B cell (primary cell): ENCODE results near the gene YY1. TPM values are rescaled to one million over a fixed set of nuclear protein-coding genes. Genes with fewer than 3 reads are reported as not detected.

ENCODE experiments used
- ATAC-seq: fragments of 200-7000 bp; cut with Tn5 transposase; one replicate; pipeline ENCODE4 v1.10.0; 2021; ENCODE audit warnings: low read depth, mild to moderate bottlenecking, moderate number of reproducible peaks, moderate library complexity
- CTCF ChIA-PET: fragments of 350-600 bp; sonication (Branson Sonifier 250); formaldehyde crosslinking; loops from one replicate; lab custom pipeline; 2021; ENCODE audit warnings: antibody characterized with exemption, inconsistent platforms; lab: Charles Lee
- POLR2A ChIA-PET: fragments of 350-600 bp; sonication (Branson Sonifier 250); formaldehyde crosslinking; loops from one replicate; lab custom pipeline; 2021; ENCODE audit warnings: antibody characterized with exemption; lab: Charles Lee
- DNase-seq: peaks from one replicate; pipeline ENCODE4 v3.0.0; 2013
- H2AFZ ChIP-seq: 2 replicates; pipeline ENCODE4 v1.6.1; 2012; ENCODE audit warnings: mild to moderate bottlenecking, low read depth, low read length; ENCODE audit not compliant: insufficient read depth, poor library complexity, severe bottlenecking
- H3K27ac ChIP-seq, 2 donors: 1 replicate in 1 of 2; 2 replicates in 1 of 2; pipeline ENCODE4 v1.5.1; 2012 to 2013; ENCODE audit warnings: low read length in 2 of 2, mild to moderate bottlenecking in 2 of 2, moderate library complexity in 1 of 2
- H3K27me3 ChIP-seq, 4 experiments: fragments of 200-600 bp in 1 of 4; sonication (generic) in 1 of 4; replicated peaks in 1 of 4; 1 replicate in 2 of 4; 2 replicates in 2 of 4; pipeline versions ENCODE4 v1.6.1 to v1.7.0; 2013 to 2016; ENCODE audit warnings: low read length in 3 of 4, mild to moderate bottlenecking in 2 of 4, mixed read lengths in 1 of 4, moderate library complexity in 1 of 4; ENCODE audit not compliant: insufficient read depth in 4 of 4, control insufficient read depth in 3 of 4; ENCODE audit errors: control extremely low read depth in 1 of 4
- H3K36me3 ChIP-seq, 2 experiments: replicated peaks in 1 of 2; 1 replicate in 1 of 2; 2 replicates in 1 of 2; pipeline versions ENCODE4 v1.6.1 to v1.7.1; 2013; ENCODE audit warnings: low read length in 1 of 2; ENCODE audit not compliant: insufficient read depth in 2 of 2, control insufficient read depth in 1 of 2; ENCODE audit errors: control extremely low read depth in 1 of 2, extremely low read depth in 1 of 2
- H3K4me1 ChIP-seq, 2 donors: fragments of 200-600 bp in 1 of 2; sonication (generic) in 1 of 2; 1 replicate in 1 of 2; 2 replicates in 1 of 2; pipeline versions ENCODE4 v1.5.1 to v1.6.1; 2013 to 2017; ENCODE audit warnings: low read length in 2 of 2; ENCODE audit not compliant: control insufficient read depth in 2 of 2, insufficient read depth in 2 of 2
- H3K4me2 ChIP-seq: replicated peaks from 2 replicates; pipeline ENCODE3; 2012; ENCODE audit warnings: mild to moderate bottlenecking, low read depth, low read length; ENCODE audit not compliant: poor library complexity, severe bottlenecking
- H3K4me3 ChIP-seq, 5 experiments: fragments of 200-600 bp in 1 of 5; sonication (generic) in 1 of 5; 1 replicate in 3 of 5; 2 replicates in 2 of 5; pipeline versions ENCODE4 v1.5.1 to v1.7.0; 2011 to 2016; ENCODE audit warnings: low read length in 4 of 5, mild to moderate bottlenecking in 4 of 5, low read depth in 2 of 5, control low read depth in 1 of 5, moderate library complexity in 1 of 5; ENCODE audit not compliant: insufficient read depth in 1 of 5; ENCODE audit errors: control extremely low read depth in 1 of 5, extremely low read depth in 1 of 5
- H3K79me2 ChIP-seq: fragments of 200-600 bp; sonication (generic); one replicate; pipeline ENCODE4 v1.6.0; 2016; ENCODE audit warnings: low read length; ENCODE audit not compliant: control insufficient read depth, insufficient read depth
- H3K9ac ChIP-seq: fragments of 200-600 bp; sonication (generic); 2 replicates; pipeline ENCODE4 v1.6.1; 2017; ENCODE audit warnings: mild to moderate bottlenecking, low read length, moderate library complexity
- H3K9me3 ChIP-seq, 3 donors: one replicate each; pipeline versions ENCODE4 v1.6.1 to v1.7.1; 2013; ENCODE audit warnings: low read length in 2 of 3; ENCODE audit not compliant: control insufficient read depth in 2 of 3, insufficient read depth in 1 of 3; ENCODE audit errors: control extremely low read depth in 1 of 3
- H4K20me1 ChIP-seq: 2 replicates; pipeline ENCODE4 v1.6.0; 2012; ENCODE audit warnings: mild to moderate bottlenecking, low read length; ENCODE audit not compliant: insufficient read depth, control insufficient read depth, poor library complexity, severe bottlenecking
- H3K27ac Mint-ChIP-seq: one replicate; pipeline ENCODE4 v1.8.0; 2021; ENCODE audit warnings: mixed read lengths
- H3K27me3 Mint-ChIP-seq: one replicate; pipeline ENCODE4 v1.8.0; 2021; ENCODE audit warnings: mixed read lengths
- H3K4me1 Mint-ChIP-seq: one replicate; pipeline ENCODE4 v1.8.0; 2021; ENCODE audit warnings: mixed read lengths
- H3K4me3 Mint-ChIP-seq: one replicate; pipeline ENCODE4 v1.8.0; 2021; ENCODE audit warnings: mixed read lengths
- H3K9me3 Mint-ChIP-seq: one replicate; pipeline ENCODE4 v1.8.0; 2022; ENCODE audit warnings: mixed read lengths; ENCODE audit not compliant: insufficient read depth
- CTCF ChIP-seq: fragments of 200-600 bp; IDR thresholded peaks from one replicate; pipeline ENCODE4 v1.8.0; 2022; ENCODE audit warnings: antibody characterized with exemption, mild to moderate bottlenecking
- EZH2 ChIP-seq: IDR thresholded peaks from 2 replicates; pipeline ENCODE4 v1.6.1; 2012; ENCODE audit warnings: borderline replicate concordance, low read depth, mild to moderate bottlenecking, moderate library complexity, low read length; ENCODE audit not compliant: insufficient read depth, poor library complexity, severe bottlenecking
- WGBS: methylation state at CpG from one replicate; pipeline ENCODE4 v1.1.5; 2013; ENCODE audit warnings: missing lambda C conversion rate; ENCODE audit not compliant: insufficient coverage; 5-methylcytosine and 5-hydroxymethylcytosine counted together
- intact Hi-C: fragments of 100-400 bp; cut with micrococcal nuclease; formaldehyde crosslinking; loops from one replicate; pipeline ENCODE4 v1.10.0; 2022
- polyA plus RNA-seq: library from polyadenylated mRNA; depleted of rRNA; stranded (reverse); fragments of >200 nt; gene quantifications from 2 replicates; pipeline ENCODE4 v1.2.3, GENCODE V29; 2012
- total RNA-seq, 2 donors: library from RNA; stranded (reverse); fragments of 120-200 nt in 1 of 2; gene quantifications; 1 replicate in 1 of 2; 2 replicates in 1 of 2; pipeline versions ENCODE4 v1.2.3 to v1.2.4, GENCODE V29; 2013 to 2022

YY1 gene
- total and polyA plus RNA-seq, 2 donors (not counting 1 experiment from before 2014, with no cell fraction given): 24.0 to 91.4 TPM

- Histone ChIP-seq H3K36me3 (no peaks in the 10 kb centered on the region), H3K27me3 (no peaks in the 10 kb centered on the region), H3K4me2 (no peak overlapping the region), H2AFZ (no peak overlapping the region), H3K27ac (no peak overlapping the region), H3K9me3 (no peaks in the 10 kb centered on the region), H4K20me1 (no peaks in the 10 kb centered on the region), H3K4me1 (no peaks in the 10 kb centered on the region), H3K4me3 (no peak overlapping the region), H3K9ac (no peak overlapping the region), H3K79me2 (no peaks in the 10 kb centered on the region)
- 95% methylated on average over 8 of the region's 8 CpGs for WGBS
- Mint-ChIP-seq H3K9me3 (no peaks in the 10 kb centered on the region), H3K4me1 (peaks cover 1% of the 10 kb centered on the region), H3K27ac (no peak overlapping the region), H3K4me3 (no peak overlapping the region), H3K27me3 (no peaks in the 10 kb centered on the region)
- TF ChIP-seq EZH2: no peak
- TF ChIP-seq CTCF: no peak
- no peak for ATAC-seq
- ChIA-PET CTCF (no interaction called here), POLR2A (no interaction called here)
- no peak for DNase-seq
- intact Hi-C loops: no loop called here
Measured at GRCh38 chr14:100323942-100324307, 85.0 kb downstream of the YY1 start.

GRCh38 chr14:100325231-100325632 lies 86.3 kb downstream of the YY1 start:
- intact Hi-C loops: no loop called here

More at GRCh38 chr14:100325231-100325632, 86.3 kb downstream of the YY1 start:
- TF ChIP-seq CTCF (no peak), EZH2 (no peak)
- Mint-ChIP-seq H3K4me1 (no peaks in the 10 kb centered on the region), H3K4me3 (no peak overlapping the region), H3K27me3 (no peaks in the 10 kb centered on the region), H3K9me3 (no peaks in the 10 kb centered on the region), H3K27ac (no peak overlapping the region)
- H4K20me1 ChIP-seq: no peaks in the 10 kb centered on the region
- H2AFZ ChIP-seq: no peak overlapping the region
- H3K79me2 ChIP-seq: no peaks in the 10 kb centered on the region
- no peaks in the 10 kb centered on the region for H3K9me3 ChIP-seq
- H3K9ac ChIP-seq: no peak overlapping the region
- H3K4me2 ChIP-seq: no peak overlapping the region
- no peaks in the 10 kb centered on the region for H3K4me1 ChIP-seq
- 88% methylated on average over 17 of the region's 17 CpGs for WGBS
- H3K27ac ChIP-seq: no peak overlapping the region
- H3K4me3 ChIP-seq: no peak overlapping the region
- H3K36me3 ChIP-seq: no peaks in the 10 kb centered on the region
- no peak for DNase-seq
- H3K27me3 ChIP-seq: no peaks in the 10 kb centered on the region
- ATAC-seq: no peak
- ChIA-PET POLR2A (no interaction called here), CTCF (no interaction called here)
